8988T (cell line): ENCODE results near the gene TMEM125.

ENCODE experiments used
- DNase-seq: peaks from one replicate; pipeline ENCODE4 v3.0.0; 2011

Gene TMEM125

DNA sequence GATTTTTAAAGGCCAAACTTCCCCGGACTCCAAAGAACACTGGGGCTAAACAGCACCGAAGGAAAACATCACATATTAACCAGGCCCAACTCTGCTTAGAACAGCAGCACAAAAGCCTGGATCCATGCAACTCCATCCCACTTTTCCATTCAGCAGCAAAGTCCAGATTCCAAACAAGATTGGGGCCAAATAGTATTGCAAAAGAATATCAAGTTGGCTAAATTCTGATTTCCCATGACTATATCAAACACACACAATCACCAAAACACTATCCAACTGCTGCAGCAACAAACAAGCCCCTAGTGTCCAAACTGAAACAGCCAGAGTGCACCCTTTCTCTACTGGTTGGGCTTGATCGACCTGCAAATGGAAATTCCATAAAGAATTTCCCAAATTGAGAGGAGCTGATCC, 19.4 kb upstream of the TMEM125 start:
- no peak for DNase-seq

DNA sequence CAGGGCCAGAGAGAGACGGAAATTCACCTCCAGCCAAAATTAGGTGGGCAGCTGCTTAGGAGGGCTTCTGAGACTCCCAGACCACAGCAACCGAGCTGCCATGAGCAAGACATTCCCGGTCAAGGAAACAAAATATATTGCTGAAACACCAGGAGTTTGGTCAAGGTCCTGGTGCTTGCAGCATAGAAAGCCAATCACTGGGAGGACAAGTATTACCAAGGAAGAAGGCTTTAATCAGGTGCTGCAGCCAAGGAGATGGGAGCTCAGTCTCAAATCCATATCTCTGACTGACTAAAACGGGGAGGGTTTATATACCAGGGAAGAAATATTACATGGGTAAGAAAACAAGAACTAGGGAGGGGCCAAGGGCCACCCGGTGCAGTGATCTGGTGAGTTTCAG, 18.8 kb upstream of the TMEM125 start:
- no peak for DNase-seq

DNA sequence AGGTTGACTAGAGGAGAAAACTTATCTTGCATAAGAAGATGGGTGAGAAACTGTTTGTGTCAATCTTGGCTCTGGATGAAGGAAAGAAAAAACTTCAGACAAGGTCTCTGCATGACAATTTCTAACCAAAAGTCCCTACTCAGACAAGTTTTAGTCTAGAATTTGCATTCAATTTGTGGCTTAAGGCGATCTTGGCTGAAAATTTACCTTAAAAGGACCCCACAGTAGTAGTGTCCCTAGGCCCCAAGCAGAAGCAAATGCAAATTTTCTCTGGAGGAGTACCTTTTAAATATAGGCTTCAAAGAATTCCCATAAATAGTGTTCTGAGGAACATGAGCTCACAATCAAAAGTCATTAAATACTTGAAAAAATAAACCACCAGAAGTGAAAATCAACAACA, 17.6 kb upstream of the TMEM125 start:
- DNase-seq, result no peak

DNA sequence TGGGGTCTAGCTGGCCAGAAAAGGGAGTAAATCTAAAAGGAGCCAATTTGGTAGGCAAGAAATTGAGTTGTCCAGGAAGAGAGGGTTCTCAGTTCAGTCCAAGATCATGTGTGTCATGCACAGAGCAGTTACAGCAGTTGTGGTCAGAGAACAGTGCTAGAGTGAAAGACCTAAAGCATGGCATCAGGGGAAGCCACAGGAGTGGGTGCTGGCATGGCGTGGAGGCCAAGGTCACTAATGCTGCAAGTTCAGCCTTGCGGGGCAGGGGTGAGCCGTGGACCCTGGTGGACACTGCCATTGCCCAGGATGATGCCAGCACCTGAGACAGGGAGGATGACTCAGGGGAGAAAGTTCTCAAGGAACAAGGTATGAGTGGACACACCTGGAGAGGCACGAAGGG, 16.6 kb upstream of the TMEM125 start:
- no peak for DNase-seq

DNA sequence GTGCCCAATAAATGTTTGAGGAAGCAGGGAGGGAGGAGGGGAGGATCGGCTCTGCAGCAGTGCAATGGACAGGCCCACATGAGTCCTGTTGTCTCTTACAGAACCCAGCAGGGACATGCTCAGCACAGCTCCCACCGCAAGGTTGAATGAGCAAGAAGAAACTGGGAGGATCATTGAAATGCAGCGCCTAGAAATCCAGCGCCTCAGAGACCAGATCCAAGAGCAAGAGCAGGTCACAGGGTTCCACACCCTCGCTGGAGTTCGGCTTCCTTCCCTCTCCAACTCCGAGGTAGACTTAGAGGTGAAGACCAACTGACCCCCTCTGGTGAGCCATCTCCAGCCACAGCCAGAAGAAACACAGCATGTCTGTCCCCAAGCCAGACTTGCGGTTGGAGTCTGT, 15.9 kb upstream of the TMEM125 start:
- no peak for DNase-seq

DNA sequence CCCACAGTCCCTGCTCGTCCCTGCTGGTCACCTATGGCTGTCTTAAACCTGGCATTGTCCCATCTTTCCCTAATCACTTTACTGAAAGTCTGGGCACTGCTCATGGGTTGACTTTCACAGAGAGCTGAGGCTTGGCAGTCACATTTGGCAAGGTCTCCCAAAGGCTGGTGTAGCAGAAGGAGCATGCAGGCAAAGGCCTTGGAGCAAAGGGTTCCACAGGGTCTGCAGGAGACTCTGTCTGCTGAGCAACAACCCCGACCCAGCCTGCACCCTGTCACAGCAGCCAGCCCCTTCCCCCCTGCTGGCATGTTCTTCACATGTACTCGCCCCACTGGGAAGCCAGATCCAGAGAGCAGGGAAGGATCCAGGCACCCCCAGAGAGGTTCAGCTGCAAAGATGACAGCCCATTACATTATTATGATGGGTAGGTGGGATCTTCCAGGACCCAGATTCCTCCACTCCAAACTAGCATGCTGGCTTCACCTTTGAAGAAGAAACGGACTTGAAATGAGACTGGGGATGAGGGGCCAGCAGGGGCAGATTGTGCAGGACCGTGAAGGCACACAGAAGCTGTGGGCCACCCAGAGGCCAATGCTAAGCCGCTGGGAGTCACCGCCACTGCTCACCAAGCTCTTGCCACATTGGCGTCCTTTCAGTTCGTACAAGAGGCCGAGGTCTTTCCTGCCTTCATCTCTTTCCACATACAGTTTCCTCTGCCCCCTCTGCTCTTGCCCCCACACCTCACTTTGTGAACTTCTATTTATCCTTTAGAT, 14.2 kb upstream of the TMEM125 start:
- no peak for DNase-seq

DNA sequence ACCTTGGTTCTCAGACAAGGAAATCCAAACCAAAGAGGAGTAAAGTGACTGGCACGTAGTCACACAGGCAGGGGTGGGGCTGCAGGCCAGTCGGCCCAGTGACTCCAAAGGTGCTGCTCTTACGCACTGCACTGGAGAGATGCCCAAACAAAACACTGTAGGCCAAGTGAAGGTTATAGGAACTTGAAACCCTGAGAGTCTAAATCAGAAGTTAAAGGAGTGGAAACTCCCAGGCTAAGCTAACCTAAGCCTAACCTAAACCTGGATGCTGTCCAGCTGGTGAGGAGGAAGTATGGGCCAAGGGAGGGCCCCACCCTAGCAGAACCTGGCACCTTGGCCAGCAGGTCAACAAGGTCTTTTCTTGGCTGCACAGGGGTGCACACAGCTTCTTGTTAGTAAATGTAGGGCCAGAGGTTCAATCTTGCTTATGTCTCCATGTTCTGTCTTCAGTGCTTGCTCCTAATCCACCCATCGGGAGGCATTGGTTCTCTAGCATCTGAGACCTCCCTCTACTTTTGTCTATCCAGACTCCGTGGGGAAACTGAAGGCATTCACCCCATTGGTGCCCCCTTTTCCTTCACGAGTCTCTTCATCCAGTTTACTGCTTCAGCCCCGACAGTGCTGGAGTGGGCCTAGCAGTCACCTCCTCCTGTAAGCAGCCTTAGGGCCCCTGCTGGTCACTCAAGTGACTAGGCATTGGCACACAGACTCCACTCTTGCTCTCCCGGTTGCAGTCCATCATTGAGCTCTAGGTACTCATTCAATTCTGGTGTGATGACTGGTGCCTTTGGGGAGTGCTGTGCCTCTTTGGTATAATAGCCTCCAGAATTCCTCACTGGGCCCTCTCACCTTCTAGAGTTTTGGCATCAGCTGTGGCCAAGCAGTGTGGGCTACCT, 12.9 kb upstream of the TMEM125 start:
- no peak for DNase-seq

DNA sequence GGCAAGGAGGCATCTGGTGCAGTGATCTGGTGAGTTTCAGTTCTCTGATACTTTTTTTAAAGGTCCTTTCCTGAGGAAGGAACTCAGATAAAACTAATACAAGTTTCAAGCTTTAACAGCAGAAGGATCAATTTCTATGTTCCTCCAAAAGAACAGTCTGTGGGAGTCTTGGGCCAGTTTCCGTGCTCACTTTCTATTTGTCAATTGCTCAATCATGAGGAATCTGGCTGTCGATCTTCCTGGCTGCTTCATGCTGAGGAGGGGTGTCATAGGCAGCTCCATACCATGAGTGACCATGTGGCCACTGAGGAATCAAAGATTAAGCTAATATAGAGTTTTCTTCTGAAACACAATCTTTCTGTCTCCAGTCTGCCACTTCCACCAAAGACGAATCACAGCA, 11.4 kb upstream of the TMEM125 start:
- DNase-seq, result no peak

DNA sequence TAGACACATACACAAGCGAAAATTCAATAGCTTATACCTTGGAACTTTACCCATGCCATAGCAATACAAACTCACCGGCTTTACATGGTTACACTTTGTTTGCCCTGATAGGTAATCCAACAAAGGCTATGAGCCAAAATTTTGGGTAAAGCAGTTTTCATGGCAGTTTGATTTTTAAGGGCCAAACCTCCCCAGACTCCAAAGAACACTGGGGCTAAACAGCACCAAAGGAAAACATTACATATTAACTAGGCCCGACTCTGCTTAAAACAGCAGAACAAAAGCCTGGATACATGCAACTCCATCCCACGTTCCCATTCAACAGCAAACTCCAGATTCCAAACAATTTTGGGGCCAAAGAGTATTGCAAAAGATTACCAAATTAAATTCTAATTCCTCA, 4.4 kb upstream of the TMEM125 start:
- DNase-seq, result no peak

DNA sequence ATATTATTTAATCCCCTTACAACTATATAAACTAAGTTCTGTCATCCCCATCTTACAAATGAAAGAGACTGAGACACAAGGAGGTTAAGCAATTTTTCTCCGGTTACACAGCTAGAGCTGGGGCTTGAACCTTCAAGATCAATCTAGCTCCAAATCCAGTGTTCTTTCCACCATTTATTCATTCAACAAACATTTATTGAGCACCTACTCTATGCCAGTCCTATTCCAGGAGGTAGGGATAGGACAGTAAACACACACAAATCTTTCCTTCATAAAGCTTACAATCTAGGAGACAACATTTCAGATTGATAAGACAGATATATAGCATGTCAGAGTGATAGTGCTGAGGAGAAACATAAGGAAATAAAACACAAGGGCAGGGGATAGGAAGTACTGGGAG, 2.9 kb upstream of the TMEM125 start:
- DNase-seq, result no peak

DNA sequence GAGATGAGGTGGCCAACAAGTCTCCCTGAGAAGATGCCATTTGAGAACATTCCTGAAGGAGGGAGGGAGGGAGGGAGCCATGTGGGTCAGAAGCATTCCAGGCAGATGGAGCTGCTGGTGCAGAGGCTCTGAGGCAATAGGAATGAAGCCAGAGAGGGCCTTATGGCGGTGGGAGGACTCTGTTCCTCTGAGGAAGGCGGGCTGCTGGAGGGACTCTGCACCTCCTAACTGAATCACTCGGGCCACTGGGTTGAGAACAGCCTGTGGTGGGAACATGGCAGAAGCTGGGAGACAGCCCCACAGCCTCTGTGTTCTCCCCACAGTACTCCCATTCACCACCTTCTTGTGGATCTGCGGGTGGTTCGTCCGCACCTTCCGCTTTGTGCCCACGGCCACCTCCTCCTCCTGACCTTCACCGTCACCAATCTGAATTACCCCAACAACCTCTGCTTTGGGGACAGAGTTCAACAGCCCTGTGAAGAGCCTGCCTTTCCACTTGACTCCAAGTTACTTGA, 2.4 kb upstream of the TMEM125 start:
- no peak for DNase-seq

DNA sequence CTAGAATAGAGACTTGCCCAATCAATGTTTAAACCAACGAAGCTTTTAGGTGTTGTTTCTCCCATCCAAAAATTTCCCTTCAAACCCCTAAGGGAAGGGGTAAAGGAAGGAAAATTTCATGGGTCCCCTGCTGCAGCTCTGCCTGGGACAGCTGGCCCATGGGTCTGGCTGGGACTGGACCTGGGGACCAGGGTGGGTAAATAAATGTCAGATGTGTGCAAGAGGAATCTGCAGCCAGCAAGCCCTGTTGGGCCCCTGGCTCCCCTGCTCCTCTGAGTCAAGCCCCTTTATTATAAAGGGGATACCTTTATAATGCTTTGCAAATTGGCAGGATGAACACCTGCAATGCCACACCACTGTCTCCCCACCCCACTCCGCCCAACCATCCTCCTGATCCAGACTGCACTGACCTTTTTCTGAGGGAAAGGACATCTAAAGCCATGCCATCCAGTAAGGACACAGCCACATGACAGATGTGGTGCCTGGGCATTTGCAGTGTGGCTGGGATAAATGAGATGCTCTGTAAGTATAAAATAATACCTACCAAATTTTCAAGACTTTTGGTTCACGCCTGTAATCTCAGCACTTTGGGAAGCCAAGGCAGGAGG, 1.9 kb upstream of the TMEM125 start:
- DNase-seq, result no peak

DNA sequence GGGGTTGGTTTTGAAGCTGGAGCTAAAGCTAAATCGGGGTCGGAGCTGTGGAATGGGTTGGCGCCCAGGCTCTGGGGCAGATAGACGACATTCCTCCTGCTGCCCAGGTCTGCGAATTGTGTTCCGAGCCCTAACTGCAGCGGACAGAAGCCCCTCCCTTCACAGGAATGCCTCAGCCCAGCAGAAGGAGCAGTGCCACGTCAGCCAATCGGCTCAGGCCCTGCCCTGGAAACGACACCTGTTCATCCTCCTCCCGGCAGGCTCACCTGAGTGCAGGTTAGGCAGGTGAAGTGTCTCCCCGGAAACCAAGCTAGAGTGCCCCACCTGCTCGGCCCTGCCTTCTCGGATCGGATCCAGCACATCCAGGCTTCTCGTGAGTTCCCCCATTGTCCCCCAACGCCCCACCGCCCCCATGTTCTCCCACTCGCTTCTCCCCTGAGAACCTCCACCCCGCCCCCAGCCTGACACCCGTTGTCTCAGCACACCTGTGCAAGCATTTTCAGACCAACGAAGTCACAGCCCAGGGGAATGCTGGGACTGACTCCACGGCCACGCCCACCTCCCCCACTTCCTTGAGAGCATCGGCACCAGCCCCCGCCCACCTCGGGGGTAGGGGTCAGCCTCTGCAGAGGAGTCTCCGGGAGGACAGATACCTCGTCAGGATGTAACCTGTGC, 775 bp downstream of the TMEM125 start:
- DNase-seq, result no peak

DNA sequence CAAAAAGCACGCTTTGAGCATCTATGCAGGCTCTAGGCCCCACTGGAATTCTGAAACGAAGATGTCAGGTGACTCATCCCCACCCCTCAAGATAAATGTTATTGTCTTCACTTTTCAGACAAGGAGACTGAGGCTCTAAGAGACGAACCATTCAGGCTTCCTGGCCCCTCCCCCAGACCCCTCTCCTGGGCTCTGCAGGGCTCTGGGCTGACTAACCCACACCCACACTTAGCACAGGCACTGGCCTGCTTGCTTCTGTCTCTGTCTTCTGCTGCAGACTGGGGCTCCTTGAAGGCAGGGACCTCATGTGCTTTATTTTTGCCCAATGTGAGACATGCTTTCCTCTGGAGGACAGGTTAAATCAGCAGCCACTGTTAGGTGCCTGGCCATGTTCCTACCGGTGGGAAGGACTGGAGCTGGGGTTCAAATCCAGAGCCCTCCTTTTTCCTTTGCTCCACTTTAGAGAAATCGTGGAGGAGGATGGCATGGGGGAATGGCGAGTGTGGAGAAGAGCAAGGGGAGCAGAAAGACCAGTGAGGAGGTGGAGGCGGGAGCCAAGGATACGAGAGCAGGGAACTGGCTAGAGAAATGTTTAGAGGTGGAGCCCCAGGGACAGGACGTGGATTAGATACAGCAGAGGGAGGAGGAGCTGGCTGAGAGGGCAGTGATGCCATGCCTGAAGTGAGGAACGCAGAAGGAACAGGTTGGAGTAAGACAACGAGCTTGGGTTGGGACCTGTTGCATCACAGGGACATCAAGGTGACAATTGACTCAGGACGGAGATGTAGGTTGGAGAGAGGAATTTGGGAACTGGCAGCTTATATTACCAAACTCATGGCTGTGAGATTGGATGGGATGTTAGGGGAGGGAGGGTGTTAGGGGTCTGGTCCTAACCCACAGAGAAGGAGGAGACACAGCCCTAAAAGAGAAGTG, 1.7 kb downstream of the TMEM125 start:
- no peak for DNase-seq

DNA sequence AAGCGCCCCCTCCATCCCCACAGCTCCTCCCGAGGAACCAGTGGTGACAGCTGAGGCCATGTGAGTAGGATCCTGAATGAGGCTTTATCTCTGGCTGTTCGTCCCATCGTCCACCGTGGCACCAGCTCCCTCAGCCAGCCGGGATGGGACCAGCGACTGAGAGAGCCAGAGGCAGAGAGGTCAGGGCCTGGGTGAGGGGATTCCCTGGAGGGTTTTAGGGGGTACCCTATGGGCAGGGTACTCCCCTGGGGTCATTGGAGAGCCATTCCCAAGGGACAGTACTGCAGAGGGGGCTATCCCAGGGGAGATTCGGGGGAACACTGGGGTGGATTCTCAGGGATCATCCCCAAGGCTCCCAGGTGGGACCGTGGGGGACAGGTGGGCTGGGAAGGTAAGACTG, 2.4 kb downstream of the TMEM125 start:
- DNase-seq, result no peak

DNA sequence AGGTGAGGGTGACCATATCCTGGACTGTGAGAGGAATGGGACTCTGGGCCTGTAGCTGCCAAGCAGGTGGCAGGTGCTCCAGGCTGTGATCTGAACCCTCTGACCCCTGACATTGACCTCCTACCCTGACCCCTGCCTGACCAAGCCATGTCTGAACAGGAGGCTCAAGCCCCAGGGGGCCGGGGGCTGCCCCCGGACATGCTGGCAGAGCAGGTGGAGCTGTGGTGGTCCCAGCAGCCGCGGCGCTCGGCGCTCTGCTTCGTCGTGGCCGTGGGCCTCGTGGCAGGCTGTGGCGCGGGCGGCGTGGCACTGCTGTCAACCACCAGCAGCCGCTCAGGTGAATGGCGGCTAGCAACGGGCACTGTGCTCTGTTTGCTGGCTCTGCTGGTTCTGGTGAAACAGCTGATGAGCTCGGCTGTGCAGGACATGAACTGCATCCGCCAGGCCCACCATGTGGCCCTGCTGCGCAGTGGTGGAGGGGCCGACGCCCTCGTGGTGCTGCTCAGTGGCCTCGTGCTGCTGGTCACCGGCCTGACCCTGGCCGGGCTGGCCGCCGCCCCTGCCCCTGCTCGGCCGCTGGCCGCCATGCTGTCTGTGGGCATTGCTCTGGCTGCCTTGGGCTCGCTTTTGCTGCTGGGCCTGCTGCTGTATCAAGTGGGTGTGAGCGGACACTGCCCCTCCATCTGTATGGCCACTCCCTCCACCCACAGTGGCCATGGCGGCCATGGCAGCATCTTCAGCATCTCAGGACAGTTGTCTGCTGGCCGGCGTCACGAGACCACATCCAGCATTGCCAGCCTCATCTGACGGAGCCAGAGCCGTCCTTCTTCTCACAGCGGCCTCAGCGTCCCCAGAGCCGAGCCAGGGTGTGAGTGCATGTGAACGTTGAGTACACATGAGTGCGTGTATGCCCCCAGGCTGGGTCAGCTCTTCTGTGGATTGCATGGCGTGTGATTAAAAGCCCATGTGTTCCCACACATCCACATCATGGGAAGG, 3.1 kb downstream of the TMEM125 start:
- DNase-seq, result no peak

DNA sequence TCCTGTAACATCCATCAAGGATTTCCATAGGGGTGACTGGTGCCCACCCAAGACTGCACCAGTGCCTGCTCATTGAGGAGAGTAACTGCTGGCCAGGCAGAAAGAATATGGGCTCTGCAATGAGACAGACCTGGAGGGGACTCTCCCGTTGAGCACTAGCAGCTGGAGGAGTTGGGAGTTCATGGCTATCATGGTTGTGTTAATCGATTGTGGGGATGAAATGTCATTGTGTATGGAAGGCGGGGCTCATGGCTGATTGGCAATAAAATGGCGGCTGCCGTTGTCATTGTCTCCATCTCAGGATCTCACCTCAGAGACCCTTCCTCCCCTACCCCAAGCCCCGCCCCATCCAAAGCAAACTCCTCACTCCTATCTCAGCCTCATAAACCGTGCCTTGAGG, 3.9 kb downstream of the TMEM125 start:
- no peak for DNase-seq

DNA sequence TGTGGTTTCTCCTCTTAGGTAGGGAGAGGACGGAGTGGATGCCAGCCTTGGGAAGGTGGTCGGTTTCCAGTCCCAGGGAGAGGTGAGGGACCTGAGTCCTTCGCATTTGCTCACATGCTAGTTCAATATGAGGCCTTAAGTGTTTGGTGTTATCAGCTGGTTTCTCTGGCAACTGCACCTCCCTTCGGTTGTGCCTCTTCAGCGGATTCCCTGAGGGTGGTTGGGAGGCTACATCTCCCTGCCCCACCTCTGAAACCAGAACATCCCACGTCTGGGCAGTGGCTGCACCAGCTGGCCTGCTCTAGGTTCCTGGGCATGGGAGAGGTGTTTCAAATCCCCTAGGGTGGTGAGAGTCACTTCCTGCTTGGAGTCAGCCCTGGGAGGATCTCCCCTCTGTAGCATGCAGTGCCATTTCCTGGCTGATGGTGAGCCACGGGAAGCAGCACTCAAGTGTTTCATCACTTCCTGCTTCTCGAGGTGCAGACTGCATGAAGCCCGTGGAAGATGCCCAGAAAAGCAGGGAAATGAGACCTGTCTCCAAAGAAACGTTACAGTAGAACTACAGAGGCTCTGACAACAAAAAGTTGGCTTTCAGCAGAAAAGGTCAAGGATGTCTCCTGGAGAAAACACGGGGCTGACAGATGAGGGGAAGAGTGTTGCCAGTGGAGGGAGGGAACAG, 4.5 kb downstream of the TMEM125 start:
- peak; percentile 62 for DNase-seq

DNA sequence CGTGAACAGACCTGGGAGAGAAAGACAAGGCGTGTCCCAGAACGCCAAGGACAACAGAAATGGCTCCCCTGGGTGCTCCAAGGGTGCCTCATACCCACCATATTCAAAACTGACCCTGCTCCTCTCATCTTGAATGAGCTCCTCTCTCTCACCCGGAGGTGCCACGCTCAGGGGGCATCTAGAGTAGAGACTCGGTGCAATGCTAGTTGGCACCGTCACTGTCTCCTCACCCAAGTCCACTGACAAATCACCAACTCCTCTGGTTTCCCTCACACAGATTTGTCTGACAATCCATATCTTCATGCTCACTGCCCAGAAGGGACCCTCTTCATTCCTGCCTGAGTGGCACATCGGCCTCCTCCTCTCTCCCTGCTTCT, 5.0 kb downstream of the TMEM125 start:
- no peak for DNase-seq
